AG10803 (cell line): ENCODE data around the gene KCNK10.

Source experiments
- DNase-seq: peaks from one replicate; pipeline ENCODE4 v3.0.0; 2010; ENCODE audit warnings: low read depth
- H3K4me3 ChIP-seq: 2 replicates; pipeline ENCODE4 v1.5.1; 2011; ENCODE audit warnings: mild to moderate bottlenecking, low read length, control low read depth
- CTCF ChIP-seq: conservative IDR thresholded peaks from 2 replicates; pipeline ENCODE4 v1.5.1; 2011; ENCODE audit warnings: mild to moderate bottlenecking, low read length, control low read depth, inconsistent platforms

The KCNK10 gene

DNA sequence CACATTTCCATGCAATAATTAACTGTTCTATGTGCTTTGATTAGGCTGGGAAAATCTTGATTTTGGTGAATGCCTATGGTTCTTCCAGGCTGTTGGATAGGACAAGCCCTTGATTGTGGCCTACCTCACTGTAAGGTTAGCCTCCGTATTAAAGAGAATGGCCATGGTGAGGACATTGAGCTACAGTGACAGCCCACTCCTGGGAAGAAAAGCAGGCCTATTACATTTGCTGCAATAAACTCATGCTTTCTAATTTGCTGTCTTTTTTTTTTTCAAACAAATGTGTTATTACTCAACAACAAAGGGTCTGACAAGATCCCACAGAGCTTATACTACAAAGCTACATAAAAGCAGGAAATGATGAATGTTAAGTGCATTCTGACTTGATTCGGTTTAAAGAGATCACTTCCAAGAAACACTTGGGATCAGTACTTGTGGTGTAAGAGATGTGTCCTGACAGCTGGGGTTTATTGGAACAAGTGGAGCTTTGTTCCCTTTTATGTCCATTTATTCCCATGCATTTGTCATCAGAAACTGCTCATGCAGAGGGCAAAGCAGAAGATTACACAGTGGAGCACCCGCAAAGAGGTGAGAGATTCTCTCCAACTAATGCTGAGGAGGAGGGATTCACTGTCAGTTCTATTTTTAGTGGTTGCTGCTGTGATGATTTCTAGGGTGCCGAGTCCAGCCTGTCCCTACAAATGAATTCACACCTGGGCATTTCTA lies 29.1 kb upstream of the KCNK10 start:
- TF ChIP-seq CTCF: no peak
- DNase-seq: no peak
- no peak overlapping the region for H3K4me3 ChIP-seq

- TF ChIP-seq CTCF: no peak
- DNase-seq: no peak
- no peak overlapping the region for H3K4me3 ChIP-seq
Observed at GRCh38 chr14:88348546-88348945, 25.5 kb upstream of the KCNK10 start.

DNA sequence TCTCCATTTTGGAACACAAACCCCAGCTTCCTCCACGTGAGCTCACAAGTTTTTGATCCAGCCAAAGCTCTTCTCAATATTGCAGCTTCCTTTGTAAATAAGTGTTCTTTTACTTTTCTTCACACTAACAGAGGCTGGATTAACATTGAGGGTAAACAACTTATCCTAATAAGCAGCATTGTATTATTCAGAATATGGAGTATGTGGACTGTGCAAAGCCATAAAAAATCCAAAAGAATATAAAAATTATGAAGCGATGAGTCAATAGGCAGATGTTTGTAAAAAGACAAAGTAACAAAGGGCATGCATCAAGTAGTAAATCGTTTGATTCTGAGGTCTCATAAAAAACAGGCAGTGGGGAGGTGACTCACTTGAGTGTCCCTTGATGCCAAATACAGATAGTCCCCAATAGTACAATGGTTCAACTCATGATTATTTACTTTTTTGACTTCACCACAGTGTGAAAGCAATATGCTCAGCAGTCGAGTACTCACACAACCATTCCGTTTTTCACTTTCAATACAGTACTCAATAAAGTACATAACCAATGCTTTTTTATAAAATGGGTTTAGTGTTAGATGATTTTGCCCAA lies 23.1 kb upstream of the KCNK10 start:
- no peak overlapping the region for H3K4me3 ChIP-seq
- DNase-seq: no peak
- TF ChIP-seq CTCF: no peak

GRCh38 chr14:88342980-88343379 lies 19.9 kb upstream of the KCNK10 start:
- DNase-seq: no peak
- TF ChIP-seq CTCF: no peak
- no peak overlapping the region for H3K4me3 ChIP-seq

DNA sequence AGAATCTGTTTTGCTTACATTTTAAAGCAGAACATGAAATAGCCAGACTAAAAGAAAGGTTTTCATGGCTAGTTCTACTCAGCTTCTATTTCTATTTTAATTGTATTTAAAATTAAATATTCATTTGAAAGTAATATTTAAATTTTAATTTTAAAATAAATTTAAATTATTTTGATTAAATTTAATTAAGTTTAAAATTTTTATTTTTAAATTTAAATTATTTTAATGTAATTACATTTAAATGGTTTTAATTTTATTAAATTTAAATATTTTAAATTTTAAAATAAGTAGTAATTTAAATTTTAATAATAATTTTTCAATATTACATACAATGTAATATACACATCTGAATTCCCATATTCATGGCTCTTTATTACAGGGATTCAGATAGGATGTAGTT lies 17.3 kb upstream of the KCNK10 start:
- no peak for TF ChIP-seq CTCF
- no peak overlapping the region for H3K4me3 ChIP-seq
- no peak for DNase-seq

DNA sequence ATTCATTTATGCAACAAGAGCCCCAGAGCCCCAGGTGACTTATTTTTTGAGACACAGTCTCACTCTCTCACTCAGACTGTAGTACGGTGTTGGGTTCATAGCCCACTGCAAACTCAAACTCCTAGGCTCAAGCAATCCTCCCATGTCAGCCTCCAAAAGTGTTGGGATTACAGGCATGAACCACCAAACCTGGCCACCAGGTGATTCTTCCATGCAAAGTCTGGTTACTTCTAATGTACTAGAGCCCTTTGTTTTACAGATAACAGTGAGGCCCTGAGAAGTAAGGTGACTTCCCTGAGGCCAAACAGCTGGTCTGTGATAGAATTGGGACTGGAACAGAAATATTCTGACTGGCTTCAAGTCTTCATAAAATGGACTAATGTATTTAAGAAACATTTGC lies 10.0 kb upstream of the KCNK10 start:
- DNase-seq: no peak
- no peak for TF ChIP-seq CTCF
- no peak overlapping the region for H3K4me3 ChIP-seq

DNA sequence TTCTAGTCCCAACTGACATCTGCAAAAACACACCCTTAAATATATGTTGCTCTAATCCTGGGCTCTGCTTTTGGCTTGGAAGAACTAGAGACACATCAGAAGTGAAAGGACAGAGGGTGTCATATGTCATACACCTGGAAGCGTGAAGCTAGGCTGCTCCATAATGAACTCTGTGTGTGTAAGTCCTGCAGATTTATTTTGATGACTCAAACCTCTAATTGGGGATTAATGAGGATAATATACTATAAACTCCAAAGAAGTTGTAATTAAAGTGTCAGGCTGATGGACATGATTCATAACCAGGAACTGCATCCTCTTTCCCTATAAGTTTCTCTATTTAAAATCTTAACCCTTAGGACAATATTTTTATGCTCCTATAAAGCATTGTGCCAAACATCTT lies 4.4 kb upstream of the KCNK10 start:
- DNase-seq: no peak
- H3K4me3 ChIP-seq: no peak overlapping the region
- no peak for TF ChIP-seq CTCF
